Measurements from ENCODE around the gene ZNF440.
A peak's percentile ranks its signal among the peaks of the same experiment; 100 is the strongest.
"Not testable (repeated sequence)": the region's sequence is repeated elsewhere in the genome, so short reads cannot be mapped to it uniquely, and the experiment has no call there.

ZNF440 gene

DNA sequence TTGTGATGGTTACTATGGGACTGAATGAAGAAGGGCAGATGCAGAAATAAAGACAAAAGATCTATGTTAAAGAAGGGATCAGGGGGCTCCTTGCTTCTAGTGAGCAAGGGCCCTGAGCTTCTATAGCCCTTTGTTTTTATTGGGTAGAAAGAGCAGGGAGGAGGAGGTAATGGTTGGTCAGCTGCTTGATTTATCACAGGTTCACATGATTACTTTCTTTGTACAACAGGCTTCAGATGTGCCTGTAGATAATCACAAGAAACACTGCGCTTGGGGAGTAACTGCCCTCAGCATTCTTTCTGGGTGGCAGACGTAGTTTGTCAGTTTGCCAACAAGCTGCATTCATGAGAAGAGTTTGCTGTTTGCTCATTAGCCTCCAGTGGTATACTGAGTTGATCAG lies 29.6 kb downstream of the ZNF440 start:
- Histone ChIP-seq H3K9me3 (ENCODE audit: insufficient read depth, low read depth, low read length) (no peaks in the 10 kb centered on the region), H4K20me1 (ENCODE audit: insufficient read depth, low read length, poor library complexity, severe bottlenecking) (no peaks in the 10 kb centered on the region), H3K79me2 (ENCODE audit: insufficient read depth, low read length) (peaks cover 1% of the 10 kb centered on the region; the same call in 1 of the 2 replicates), H3K9ac (ENCODE audit: low read depth, low read length, poor library complexity, severe bottlenecking) (no peak overlapping the region), H2AFZ (ENCODE audit: low read length) (no peak overlapping the region), H3K4me1 (ENCODE audit: insufficient read depth, low read length, poor library complexity, severe bottlenecking) (peaks cover 6% of the 10 kb centered on the region), H3K4me2 (ENCODE audit: low read depth, low read length, poor library complexity, severe bottlenecking) (no peak overlapping the region), H3K4me3 (ENCODE audit: low read length, poor library complexity, severe bottlenecking) (no peak overlapping the region), H3F3A (ENCODE audit: low read depth) (no peaks in the 10 kb centered on the region), H3K27me3 (ENCODE audit: insufficient read depth, low read length, poor library complexity, severe bottlenecking) (no peaks in the 10 kb centered on the region), H3K36me3 (ENCODE audit: insufficient read depth, low read length) (no peaks in the 10 kb centered on the region), H3K9me2 (replicated peaks; ENCODE audit: low read depth, low read length) (no peaks in the 10 kb centered on the region)
- TF ChIP-seq, protein P1, sequence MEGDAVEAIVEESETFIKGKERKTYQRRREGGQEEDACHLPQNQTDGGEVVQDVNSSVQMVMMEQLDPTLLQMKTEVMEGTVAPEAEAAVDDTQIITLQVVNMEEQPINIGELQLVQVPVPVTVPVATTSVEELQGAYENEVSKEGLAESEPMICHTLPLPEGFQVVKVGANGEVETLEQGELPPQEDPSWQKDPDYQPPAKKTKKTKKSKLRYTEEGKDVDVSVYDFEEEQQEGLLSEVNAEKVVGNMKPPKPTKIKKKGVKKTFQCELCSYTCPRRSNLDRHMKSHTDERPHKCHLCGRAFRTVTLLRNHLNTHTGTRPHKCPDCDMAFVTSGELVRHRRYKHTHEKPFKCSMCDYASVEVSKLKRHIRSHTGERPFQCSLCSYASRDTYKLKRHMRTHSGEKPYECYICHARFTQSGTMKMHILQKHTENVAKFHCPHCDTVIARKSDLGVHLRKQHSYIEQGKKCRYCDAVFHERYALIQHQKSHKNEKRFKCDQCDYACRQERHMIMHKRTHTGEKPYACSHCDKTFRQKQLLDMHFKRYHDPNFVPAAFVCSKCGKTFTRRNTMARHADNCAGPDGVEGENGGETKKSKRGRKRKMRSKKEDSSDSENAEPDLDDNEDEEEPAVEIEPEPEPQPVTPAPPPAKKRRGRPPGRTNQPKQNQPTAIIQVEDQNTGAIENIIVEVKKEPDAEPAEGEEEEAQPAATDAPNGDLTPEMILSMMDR (conservative IDR thresholded peaks at IDR 0.05; ENCODE audit: low read length), result no peak
- TF ChIP-seq EZH2phosphoT487 (IDR thresholded peaks at IDR 0.05; ENCODE audit: borderline replicate concordance), result no peak

DNA sequence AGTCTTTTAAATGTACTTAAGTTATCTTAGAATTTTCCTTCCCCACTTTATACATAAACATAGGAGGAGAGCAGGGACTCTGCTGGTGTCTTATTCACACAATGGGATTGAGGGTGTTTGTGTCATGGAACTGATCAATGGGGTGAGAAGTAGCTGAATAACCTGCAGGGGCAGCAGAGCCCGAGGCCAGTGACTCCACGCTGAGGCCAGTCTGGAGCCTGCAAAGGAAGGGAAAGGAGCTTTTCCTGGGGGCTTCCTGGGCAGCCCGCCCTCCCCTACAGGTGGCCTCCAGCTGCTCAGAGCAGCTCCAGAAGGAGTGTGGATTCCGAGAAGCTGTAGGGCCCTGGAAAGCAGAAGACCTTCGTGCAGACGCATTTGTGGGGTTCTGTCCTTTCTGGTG lies 33.5 kb downstream of the ZNF440 start:
- not testable (repeated sequence) for H3K9me2 ChIP-seq (replicated peaks; ENCODE audit: low read depth, low read length); H3K4me3 ChIP-seq (ENCODE audit: low read length, poor library complexity, severe bottlenecking); H3F3A ChIP-seq (ENCODE audit: low read depth); H3K4me2 ChIP-seq (ENCODE audit: low read depth, low read length, poor library complexity, severe bottlenecking); H3K9me3 ChIP-seq (ENCODE audit: insufficient read depth, low read depth, low read length); H3K9ac ChIP-seq (ENCODE audit: low read depth, low read length, poor library complexity, severe bottlenecking); H2AFZ ChIP-seq (ENCODE audit: low read length); H3K36me3 ChIP-seq (ENCODE audit: insufficient read depth, low read length); H3K27me3 ChIP-seq (ENCODE audit: insufficient read depth, low read length, poor library complexity, severe bottlenecking); H3K4me1 ChIP-seq (ENCODE audit: insufficient read depth, low read length, poor library complexity, severe bottlenecking); H4K20me1 ChIP-seq (ENCODE audit: insufficient read depth, low read length, poor library complexity, severe bottlenecking)
- TF ChIP-seq, protein P1 (conservative IDR thresholded peaks at IDR 0.05; ENCODE audit: low read length), result 0 out of 2 replicates have a peak, but pooled peaks have one; percentile 9
- H3K79me2 ChIP-seq (ENCODE audit: insufficient read depth, low read length), result peaks cover 40% of the 10 kb centered on the region

DNA sequence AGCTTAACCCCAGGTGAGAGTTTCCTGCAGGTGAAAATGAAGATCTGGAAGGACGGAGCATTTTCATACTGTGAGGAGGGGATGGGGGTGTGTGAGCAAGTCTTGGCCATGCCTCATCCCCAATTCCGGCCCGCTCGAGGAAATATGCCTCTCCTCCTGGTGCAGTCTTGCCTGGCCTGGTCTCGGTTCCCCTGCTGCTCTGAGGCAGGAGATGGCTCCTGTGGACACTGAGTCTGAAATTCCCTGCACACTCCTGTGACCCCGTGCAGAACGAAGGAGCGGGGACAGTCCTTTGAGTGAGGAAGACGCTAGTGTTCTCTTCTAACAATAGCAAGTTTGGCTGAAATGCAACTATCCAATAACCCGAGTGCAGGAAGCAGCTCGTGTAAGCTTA lies 34.1 kb downstream of the ZNF440 start:
- Histone ChIP-seq H3K9me2 (replicated peaks; ENCODE audit: low read depth, low read length) (no peaks in the 10 kb centered on the region), H4K20me1 (ENCODE audit: insufficient read depth, low read length, poor library complexity, severe bottlenecking) (peaks cover 5% of the 10 kb centered on the region), H3K27me3 (ENCODE audit: insufficient read depth, low read length, poor library complexity, severe bottlenecking) (no peaks in the 10 kb centered on the region), H3K4me1 (ENCODE audit: insufficient read depth, low read length, poor library complexity, severe bottlenecking) (peaks cover 6% of the 10 kb centered on the region), H3K4me3 (ENCODE audit: low read length, poor library complexity, severe bottlenecking) (peak overlapping the region; percentile 78), H3K79me2 (ENCODE audit: insufficient read depth, low read length) (peaks cover 44% of the 10 kb centered on the region), H2AFZ (ENCODE audit: low read length) (peak overlapping the region; percentile 78), H3K4me2 (ENCODE audit: low read depth, low read length, poor library complexity, severe bottlenecking) (peak overlapping the region; percentile 62), H3F3A (ENCODE audit: low read depth) (no peaks in the 10 kb centered on the region), H3K9ac (ENCODE audit: low read depth, low read length, poor library complexity, severe bottlenecking) (no peak overlapping the region), H3K36me3 (ENCODE audit: insufficient read depth, low read length) (no peaks in the 10 kb centered on the region), H3K9me3 (ENCODE audit: insufficient read depth, low read depth, low read length) (peaks cover 4% of the 10 kb centered on the region; the same call in 1 of the 2 replicates)
- TF ChIP-seq EZH2phosphoT487 (IDR thresholded peaks at IDR 0.05; ENCODE audit: borderline replicate concordance), result no peak
- TF ChIP-seq, protein P1 (conservative IDR thresholded peaks at IDR 0.05; ENCODE audit: low read length), result no peak
